Head of caudate nucleus (tissue), 42 donors: ENCODE data around the gene MCTP1.

Source experiments
- DNase-seq, 42 donors: peaks; one replicate each; pipeline versions ENCODE4 v3.0.0 to v3.0.0-alpha.2; 2020 to 2021; ENCODE audit warnings: mixed read lengths in 7 of 42
- intact Hi-C: fragments of 100-400 bp; cut with DNase I; formaldehyde crosslinking; loops from one replicate; pipeline ENCODE4 v1.15.0; 2022

Gene MCTP1

DNA sequence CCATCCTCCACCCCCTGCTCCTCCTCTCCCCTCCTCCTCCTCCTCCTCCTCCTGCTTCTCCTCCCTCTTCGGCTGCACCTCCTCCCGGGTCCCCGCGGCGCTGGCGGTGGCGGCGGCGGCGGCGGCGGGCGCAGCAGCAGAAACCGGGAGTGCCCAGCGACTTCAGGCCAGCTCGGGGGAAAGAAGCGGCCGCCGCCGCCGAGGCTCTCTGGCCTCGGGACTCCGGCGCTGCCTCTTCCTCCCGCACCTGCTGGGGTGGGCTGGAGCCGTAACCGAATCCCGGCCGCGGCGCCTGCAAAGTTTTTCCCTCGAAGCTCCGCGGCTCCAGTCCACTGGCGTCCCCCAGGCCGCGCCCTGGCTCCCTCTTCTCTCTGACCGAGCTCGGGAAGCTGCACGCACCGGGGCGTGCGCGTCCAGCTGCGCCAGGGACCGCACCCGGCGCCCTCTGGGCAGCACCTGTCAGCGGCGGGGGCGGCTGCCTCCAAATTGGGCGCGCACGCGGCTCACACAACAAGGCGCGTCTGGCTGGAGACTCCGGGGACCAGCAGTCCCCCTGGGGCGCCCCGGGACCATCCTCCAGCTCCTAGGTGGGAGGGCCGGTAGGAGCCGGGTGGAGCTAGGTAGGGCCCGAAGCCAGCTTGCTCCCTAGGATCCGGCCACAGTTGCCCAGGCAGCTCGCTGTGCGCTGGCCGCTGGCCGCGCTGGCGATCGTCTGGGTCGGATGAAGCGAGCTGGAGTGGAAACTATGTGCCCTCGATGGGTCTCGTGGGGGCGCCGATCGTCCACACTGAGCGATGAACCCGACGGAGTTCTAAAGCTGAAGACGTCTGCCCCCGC, at the start of gene MCTP1:
TSS of gene MCTP1 (minus strand) at position 523 of the 837 bp plus-strand sequence.
- DNase-seq = peak in 26 of 42 donors; percentile 5 to 57 (median 20)
- intact Hi-C loops = no loop called here

DNA sequence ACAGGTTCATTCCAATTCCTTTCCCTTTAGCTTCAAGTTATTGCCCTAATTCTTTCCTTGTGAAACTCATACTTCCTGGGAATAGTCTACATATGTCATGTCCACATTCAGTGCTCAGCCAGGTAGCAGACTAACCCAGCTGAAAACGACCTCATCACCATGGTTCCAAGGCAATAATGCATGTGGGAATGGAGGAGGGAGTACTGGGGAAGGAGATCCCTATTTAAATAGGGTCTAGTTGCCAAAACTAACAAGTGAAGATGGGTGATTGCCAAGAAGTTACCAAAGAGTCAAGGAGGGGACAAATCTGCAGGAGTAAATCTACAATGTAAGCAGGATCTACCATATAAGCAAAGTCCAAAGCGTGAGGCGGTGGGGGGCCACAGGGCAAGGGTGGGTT, 47.3 kb upstream of the MCTP1 start:
- intact Hi-C loops = no loop called here
- no peak for DNase-seq

DNA sequence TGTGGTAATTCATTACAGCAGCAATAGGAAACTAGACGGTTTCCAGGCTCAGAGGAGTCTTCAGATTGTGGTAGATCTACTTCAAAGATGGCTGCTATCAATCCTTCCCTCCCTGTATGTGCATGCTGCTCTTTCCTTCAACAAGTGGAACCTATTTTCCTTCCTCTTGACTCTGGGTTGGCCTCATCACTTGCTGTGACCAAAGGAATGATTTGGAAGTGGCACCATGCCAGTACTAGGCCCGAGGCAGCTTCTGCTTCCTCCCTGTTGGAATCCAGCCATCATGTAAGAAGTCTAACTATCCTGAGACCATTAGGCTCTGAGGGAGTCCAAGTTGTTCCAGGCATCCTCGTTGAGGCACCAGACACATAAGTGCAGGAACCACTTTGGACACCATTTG, 46.5 kb upstream of the MCTP1 start:
- no peak for DNase-seq
- intact Hi-C loops = no loop called here

DNA sequence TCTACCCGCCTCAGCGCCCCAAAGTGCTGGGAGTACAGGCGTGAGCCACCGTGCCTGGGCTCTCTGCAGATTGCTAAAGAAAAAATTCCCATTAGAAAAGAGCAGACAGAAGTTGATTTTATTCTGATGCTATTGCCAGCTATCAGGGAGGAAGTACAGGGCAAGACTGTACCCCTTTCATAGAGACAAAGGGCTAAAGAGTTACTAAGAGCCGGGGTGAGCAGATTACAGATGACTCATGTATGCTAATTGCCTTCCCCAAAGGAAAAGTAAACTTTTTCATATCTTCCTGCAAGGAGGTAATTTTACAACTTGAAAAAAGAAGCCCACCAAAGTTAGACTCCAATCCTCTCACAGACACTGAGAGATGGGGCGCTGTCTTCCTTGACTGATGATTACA, 42.3 kb upstream of the MCTP1 start:
- intact Hi-C loops = no loop called here

GRCh38 chr5:95317687-95318086, 32.8 kb upstream of the MCTP1 start:
- no peak for DNase-seq
- intact Hi-C loops = no loop called here

More for the DNA sequence above, 42.3 kb upstream of the MCTP1 start:
- no peak for DNase-seq

- no peak for DNase-seq
- intact Hi-C loops = no loop called here
These were observed 32.2 kb upstream of the MCTP1 start for GRCh38 chr5:95317085-95317484.

DNA sequence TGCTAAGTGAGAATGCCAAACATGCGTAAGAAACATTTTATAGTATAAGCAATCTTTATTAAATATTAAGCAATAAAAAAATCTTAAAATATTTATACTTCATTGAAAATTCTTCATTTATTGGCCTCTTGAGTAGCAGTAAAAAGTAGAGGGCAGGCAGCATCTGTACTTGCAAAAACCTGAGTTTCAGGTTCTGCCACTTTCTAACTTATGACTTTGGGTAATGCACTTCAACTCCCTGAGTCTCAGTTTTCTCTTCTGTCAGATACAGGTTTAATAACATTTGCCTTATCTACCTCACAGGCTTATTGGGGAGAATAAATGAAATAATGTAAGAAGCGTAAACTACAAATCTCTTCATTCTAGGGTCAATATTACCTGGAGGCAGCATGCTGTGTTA, 19.8 kb upstream of the MCTP1 start:
- no peak for DNase-seq
- intact Hi-C loops = no loop called here

DNA sequence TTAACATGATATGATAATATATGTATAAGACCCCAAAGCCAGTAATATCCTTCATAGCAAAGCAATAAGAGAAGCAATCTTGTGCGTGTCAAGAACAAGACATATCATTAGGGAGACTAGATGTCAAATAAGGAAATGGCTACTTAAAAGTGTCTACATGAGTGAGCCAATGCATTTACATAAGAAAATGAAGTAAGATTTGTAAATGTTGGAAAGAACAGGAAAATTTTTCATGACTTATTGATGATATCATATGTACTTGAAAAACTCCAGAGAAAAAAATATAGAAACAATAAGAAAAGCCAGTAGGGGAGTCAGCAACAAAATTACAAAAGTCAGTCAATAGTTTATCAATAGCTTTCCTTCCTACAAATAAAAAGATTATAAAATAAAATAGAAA, 13.8 kb upstream of the MCTP1 start:
- DNase-seq = no peak
- intact Hi-C loops = no loop called here

DNA sequence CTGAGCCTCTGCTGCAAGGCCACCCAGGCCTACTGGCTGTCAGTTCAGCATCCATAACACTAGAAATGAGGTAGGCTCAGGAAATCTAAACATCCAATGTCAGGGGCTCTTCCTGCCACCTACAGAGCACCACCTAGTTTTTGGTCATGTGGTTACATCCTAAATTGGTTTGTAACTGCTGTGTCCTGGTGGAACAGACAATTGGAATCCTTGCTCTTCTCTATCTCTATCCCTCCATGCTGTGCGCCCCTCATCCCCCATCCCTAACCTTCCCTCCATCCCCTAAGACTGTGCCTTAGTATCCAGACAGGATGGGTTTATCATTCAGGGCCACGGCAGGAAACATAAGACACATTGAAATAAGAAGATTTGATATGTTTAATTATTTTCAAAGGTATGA, 11.4 kb upstream of the MCTP1 start:
- intact Hi-C loops = no loop called here
- DNase-seq = no peak

DNA sequence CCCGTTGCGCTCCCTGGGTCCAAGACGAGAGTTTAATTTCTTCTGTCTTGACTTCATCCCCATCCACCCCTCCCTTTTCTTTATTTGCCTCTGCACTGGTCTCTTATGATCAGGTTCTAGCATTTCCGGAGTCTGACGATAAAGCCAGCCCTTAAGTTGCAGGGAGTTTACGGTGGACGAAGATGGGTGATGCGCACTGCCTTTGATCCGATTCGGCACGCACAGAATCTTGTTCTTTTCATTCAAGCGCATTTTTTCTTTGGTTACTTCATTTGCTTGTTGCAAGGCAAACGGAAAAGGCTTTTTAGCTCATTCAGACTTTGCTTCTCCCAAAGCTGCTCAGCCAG, 488 bp upstream of the MCTP1 start:
- intact Hi-C loops = no loop called here
- DNase-seq = no peak

DNA sequence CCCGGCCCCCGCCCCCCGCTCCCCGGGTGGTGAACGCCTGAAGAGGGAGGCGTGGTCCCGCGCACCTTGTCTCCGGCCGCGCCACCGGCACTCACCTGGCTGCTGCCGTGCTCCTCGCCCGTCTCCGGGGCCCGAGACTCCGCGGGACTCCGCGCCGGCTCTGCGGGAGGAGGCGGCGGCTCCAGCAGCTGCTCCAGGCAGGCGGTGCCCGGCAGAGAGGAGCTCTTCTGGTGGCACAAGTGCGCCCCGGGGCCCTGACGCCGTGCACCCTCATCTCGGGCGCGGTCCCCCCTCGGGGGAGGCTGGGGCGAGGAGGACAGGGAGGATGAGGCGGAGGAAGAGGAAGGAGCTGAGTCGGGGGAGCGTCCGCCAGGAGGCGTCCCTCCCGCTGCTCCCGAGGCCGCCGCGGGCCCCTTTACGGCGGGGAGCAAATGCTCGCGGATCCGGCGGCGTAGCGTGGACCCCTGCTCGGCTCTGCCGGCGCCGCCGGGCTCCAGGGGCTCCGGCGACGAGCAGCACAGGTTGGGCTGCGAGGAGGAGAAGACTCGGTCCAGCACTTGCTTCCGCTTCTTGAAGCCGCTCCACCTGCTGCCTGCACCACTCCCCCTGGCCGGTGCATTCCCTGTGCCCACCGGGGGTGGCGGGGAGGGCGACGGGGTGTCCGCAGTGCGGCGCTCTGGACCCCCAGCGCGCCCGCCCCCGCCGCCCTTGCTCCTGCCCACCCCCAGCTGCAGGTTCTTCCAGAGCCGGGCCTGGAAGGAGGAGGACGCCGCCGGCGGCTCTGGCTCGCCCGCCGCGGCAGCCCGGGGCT, 928 bp downstream of the MCTP1 start:
- DNase-seq = peak in 33 of 42 donors; percentile 6 to 62 (median 28)
- intact Hi-C loops = no loop called here

DNA sequence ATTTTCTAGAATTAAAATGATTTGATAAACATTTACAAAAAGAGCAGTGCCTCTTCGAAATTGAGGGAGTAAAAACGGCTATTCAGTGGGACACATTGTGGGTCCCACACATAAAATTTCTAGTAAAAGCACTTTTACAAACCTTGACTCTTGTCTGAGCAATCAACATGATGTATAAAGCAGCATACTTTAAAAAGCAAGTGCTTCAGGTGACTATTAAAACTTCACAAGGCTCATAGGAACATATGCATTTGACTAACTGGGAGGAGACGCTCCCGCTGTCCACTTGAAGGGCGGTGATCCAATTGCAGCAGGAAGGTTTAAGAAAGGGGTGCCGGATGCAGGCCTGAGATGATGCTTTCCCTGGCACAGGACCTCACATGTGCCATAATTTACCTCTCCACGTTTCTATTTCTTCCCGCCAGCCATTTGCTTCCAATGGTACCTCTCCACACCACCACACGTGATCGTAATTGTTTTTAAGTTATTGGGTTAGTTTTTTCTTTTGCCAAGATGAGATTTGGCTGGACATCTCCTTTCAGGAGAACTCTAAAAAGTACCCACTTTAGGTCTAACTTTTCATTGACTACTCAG, 1.8 kb downstream of the MCTP1 start:
- no peak for DNase-seq
- intact Hi-C loops = no loop called here

DNA sequence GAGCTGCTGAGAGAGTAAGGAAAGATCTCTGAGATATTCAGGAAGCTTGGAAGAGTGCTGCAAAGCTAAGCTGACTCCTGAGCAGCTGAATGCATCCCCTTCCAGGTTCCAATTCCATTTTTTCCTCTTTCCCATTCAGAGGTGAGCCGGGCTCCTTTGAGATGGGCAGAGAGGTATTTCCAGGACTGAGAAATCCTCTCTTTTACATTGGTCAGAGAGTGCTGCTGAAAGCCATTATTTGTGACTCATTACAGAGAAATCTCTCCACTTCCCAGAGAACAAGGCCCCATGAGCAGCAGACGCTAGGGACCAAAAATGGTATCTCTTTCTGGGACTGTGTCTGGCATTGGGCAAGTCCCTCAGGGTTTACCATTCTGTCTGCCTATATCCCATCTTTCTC, 3.7 kb downstream of the MCTP1 start:
- intact Hi-C loops = no loop called here
- no peak for DNase-seq

GRCh38 chr5:95280401-95281095, 4.3 kb downstream of the MCTP1 start:
- intact Hi-C loops = no loop called here
- DNase-seq = no peak

- intact Hi-C loops = no loop called here
- DNase-seq = no peak
These were observed 10.9 kb downstream of the MCTP1 start for GRCh38 chr5:95274011-95274410.

- DNase-seq = no peak
- intact Hi-C loops = no loop called here
These were observed 12.5 kb downstream of the MCTP1 start for GRCh38 chr5:95272316-95272929.

DNA sequence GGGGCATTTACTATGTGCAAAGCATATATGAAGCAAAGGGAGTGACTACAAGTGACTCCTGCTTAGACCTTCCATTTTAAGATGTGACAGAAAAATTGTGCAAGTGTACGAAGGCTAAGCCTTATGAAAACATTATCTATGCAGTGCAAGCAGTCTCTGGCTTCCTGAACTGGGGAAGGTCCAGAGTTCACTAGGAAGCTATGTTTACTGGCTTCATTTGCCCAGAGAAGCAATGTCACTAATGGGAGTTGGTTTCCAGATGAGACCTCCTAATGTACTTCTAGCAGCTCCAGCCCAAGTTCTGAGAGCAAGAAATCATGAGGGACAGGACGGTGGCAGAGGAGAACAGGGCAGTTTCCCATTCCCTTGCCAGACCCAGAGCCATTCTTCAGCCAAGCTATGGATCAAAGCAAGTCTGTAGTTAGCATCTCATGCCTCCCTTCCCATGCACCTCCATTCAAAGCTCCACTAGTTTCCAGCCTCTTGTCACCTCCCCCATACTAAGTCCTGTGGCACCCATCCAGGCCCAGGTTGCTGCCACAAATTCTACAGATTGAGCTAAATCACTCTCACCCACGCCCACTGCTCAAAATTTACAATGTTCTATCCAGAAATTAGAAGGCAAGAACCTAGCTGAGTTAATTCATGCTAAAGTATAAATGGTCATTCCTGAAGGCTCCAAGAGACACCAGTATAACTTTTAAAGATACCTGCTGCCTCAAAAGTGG, 21.8 kb downstream of the MCTP1 start:
- DNase-seq = no peak
- intact Hi-C loops = no loop called here

DNA sequence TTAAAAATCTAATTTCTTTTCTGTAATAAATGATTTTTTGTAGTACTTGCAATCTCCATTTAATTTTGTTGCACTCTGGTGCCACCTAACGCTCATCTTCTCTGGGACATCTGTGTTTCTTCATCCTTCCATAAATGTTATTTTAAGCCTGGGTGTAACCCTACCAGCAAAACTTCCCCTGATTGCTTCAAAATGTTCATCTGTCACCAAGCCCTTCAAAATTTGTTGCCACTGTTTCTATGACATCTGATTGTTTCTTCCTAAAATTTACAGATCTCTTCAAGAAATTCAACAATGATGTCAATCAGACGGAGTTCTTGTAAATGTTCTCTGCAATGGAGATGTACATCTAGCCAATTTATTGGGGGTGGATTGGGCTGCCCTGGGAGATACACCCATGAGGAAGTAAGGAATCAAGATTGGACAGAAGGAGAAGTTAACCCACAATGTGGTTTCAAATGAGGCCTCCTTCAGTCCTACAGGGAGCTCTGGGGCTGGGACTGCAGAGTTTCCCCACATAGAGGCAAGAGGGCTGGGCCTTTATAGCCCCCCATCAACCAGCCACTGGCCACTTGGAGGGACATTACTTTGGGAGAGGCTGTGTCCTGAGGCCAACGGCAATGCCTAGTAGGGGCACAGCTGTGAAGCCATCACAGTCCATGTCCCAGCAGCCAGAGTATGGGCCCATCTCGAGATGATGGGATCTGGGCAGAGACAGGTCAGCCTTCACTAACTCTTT, 23.3 kb downstream of the MCTP1 start:
- peak in 19 of 42 donors; percentile 12 to 67 (median 46) for DNase-seq
- intact Hi-C loops = no loop called here
